NCI-H2227 (cell line): ENCODE measurements around the gene TRAF2.
"Not testable (repeated sequence)": the region's sequence is repeated elsewhere in the genome, so short reads cannot be mapped to it uniquely, and the experiment has no call there.

Experiments
- DNase-seq: peaks from one replicate; lab custom pipeline; 2025; ENCODE audit not compliant: unreplicated experiment; lab: John Stamatoyannopoulos, UW

TRAF2 gene

GRCh38 chr9:136882109-136882946 lies 4.0 kb upstream of the TRAF2 start:
- no peak for DNase-seq

GRCh38 chr9:136882947-136883283 lies 3.4 kb upstream of the TRAF2 start:
- DNase-seq = not testable (repeated sequence)

- not testable (repeated sequence) for DNase-seq
Observed at GRCh38 chr9:136883670-136884069, 2.6 kb upstream of the TRAF2 start.

GRCh38 chr9:136886610-136887597 lies 588 bp downstream of the TRAF2 start:
- DNase-seq = no peak

GRCh38 chr9:136888454-136888853 lies 2.1 kb downstream of the TRAF2 start:
- no peak for DNase-seq

- no peak for DNase-seq
Observed at GRCh38 chr9:136889858-136890257, 3.5 kb downstream of the TRAF2 start.

GRCh38 chr9:136890661-136891060 lies 4.3 kb downstream of the TRAF2 start:
- DNase-seq = no peak

- DNase-seq = no peak
Observed at GRCh38 chr9:136896027-136896426, 9.7 kb downstream of the TRAF2 start.

- no peak for DNase-seq
Observed at GRCh38 chr9:136898483-136899100, 12.3 kb downstream of the TRAF2 start.

GRCh38 chr9:136899196-136899595 lies 12.9 kb downstream of the TRAF2 start:
- no peak for DNase-seq

- no peak for DNase-seq
Observed at GRCh38 chr9:136900556-136900955, 14.2 kb downstream of the TRAF2 start.

GRCh38 chr9:136900988-136901515 lies 14.7 kb downstream of the TRAF2 start:
- no peak for DNase-seq

GRCh38 chr9:136901516-136902258 lies 15.4 kb downstream of the TRAF2 start:
- DNase-seq = no peak

GRCh38 chr9:136902259-136902821 lies 16.0 kb downstream of the TRAF2 start:
- DNase-seq = no peak

- DNase-seq = no peak
Observed at GRCh38 chr9:136903041-136903554, 16.8 kb downstream of the TRAF2 start.

- DNase-seq = no peak
Observed at GRCh38 chr9:136906266-136906665, 19.9 kb downstream of the TRAF2 start.

- DNase-seq = no peak
Observed at GRCh38 chr9:136907011-136907914, 20.9 kb downstream of the TRAF2 start.

GRCh38 chr9:136910197-136910900 lies 24.0 kb downstream of the TRAF2 start:
- DNase-seq = no peak
